Skeletal muscle tissue (tissue), 4 donors: Measurements from ENCODE around the gene PRIM1. TPM values are rescaled to one million over a fixed set of nuclear protein-coding genes. Genes with fewer than 3 reads are reported as not detected.
A peak's percentile ranks its signal among the peaks of the same experiment; 100 is the strongest.

Experiments
- H3K27ac ChIP-seq: one replicate; pipeline ENCODE4 v1.7.0; 2013; ENCODE audit warnings: mild to moderate bottlenecking, low read depth, low read length, inconsistent platforms
- H3K27me3 ChIP-seq, 3 donors: one replicate each; pipeline ENCODE4 v1.7.0; 2013; ENCODE audit warnings: low read length in 3 of 3; ENCODE audit not compliant: control insufficient read depth in 3 of 3, insufficient read depth in 3 of 3
- H3K36me3 ChIP-seq, 3 donors: one replicate each; pipeline ENCODE4 v1.7.0; 2013; ENCODE audit warnings: low read length in 3 of 3; ENCODE audit not compliant: control insufficient read depth in 3 of 3, insufficient read depth in 3 of 3
- H3K4me1 ChIP-seq, 3 donors: one replicate each; pipeline ENCODE4 v1.7.0; 2013; ENCODE audit warnings: low read length in 3 of 3, mild to moderate bottlenecking in 3 of 3; ENCODE audit not compliant: control insufficient read depth in 3 of 3, insufficient read depth in 3 of 3
- H3K4me3 ChIP-seq, 3 donors: one replicate each; pipeline ENCODE4 v1.7.0; 2013; ENCODE audit warnings: low read length in 3 of 3
- H3K9ac ChIP-seq, 3 donors: one replicate each; pipeline ENCODE4 v1.7.0; 2013; ENCODE audit warnings: low read length in 3 of 3, mild to moderate bottlenecking in 3 of 3, moderate library complexity in 2 of 3, low read depth in 1 of 3
- H3K9me3 ChIP-seq, 3 donors: one replicate each; pipeline ENCODE4 v1.7.0; 2013; ENCODE audit warnings: low read length in 3 of 3; ENCODE audit not compliant: control insufficient read depth in 3 of 3
- total RNA-seq: library from RNA; depleted of rRNA; stranded (reverse); fragments of >200 nt; gene quantifications from one replicate; pipeline ENCODE4 v1.2.3, GENCODE V29; 2014
- donor health status: Osteomylitis.

PRIM1 gene
- total RNA-seq, 1 donor from 2014 or later: 14.6 TPM

GRCh38 chr12:56721216-56721615, 30.9 kb downstream of the PRIM1 start:
- no peaks in the 10 kb centered on the region for H3K9me3 ChIP-seq
- peak overlapping the region; percentile 10 to 49 (median 39) for H3K9ac ChIP-seq
- peaks cover 18 to 26% (median 22%) of the 10 kb centered on the region in 3 donors for H3K36me3 ChIP-seq
- H3K4me1 ChIP-seq: peaks cover 59 to 63% (median 61%) of the 10 kb centered on the region in 3 donors
- peak overlapping the region; percentile 98 for H3K27ac ChIP-seq
- H3K27me3 ChIP-seq: no peaks in the 10 kb centered on the region
- H3K4me3 ChIP-seq: peak overlapping the region in 2 of 3 donors; percentile 29 to 35

GRCh38 chr12:56720731-56721151, 31.4 kb downstream of the PRIM1 start:
- Histone ChIP-seq H3K4me3 (peak overlapping the region in 2 of 3 donors; percentile 0 to 29), H3K36me3 (peaks cover 20 to 27% (median 27%) of the 10 kb centered on the region in 3 donors), H3K27ac (peak overlapping the region; percentile 98), H3K4me1 (peaks cover 64 to 66% (median 66%) of the 10 kb centered on the region in 3 donors), H3K27me3 (no peaks in the 10 kb centered on the region), H3K9ac (peak overlapping the region in 2 of 3 donors; percentile 39 to 49), H3K9me3 (no peaks in the 10 kb centered on the region)

- no peaks in the 10 kb centered on the region for H3K27me3 ChIP-seq
- H3K9ac ChIP-seq: peak overlapping the region in 2 of 3 donors; percentile 2 to 33
- peaks cover 25 to 36% (median 32%) of the 10 kb centered on the region in 3 donors for H3K36me3 ChIP-seq
- H3K4me1 ChIP-seq: peaks cover 64 to 73% (median 68%) of the 10 kb centered on the region in 3 donors
- H3K9me3 ChIP-seq: no peaks in the 10 kb centered on the region
- H3K27ac ChIP-seq: peak overlapping the region; percentile 4
- H3K4me3 ChIP-seq: no peak overlapping the region
These were observed 33.1 kb downstream of the PRIM1 start for GRCh38 chr12:56719056-56719455.

GRCh38 chr12:56718636-56719035, 33.5 kb downstream of the PRIM1 start:
- H3K4me1 ChIP-seq: peaks cover 61 to 74% (median 68%) of the 10 kb centered on the region in 3 donors

GRCh38 chr12:56718149-56718548, 34.0 kb downstream of the PRIM1 start:
- Histone ChIP-seq H3K9ac (no peak overlapping the region), H3K36me3 (peaks cover 34 to 45% (median 41%) of the 10 kb centered on the region in 3 donors), H3K4me1 (peaks cover 59 to 75% (median 66%) of the 10 kb centered on the region in 3 donors), H3K27me3 (no peaks in the 10 kb centered on the region), H3K9me3 (no peaks in the 10 kb centered on the region), H3K27ac (no peak overlapping the region), H3K4me3 (no peak overlapping the region)

More at GRCh38 chr12:56718636-56719035, 33.5 kb downstream of the PRIM1 start:
- H3K36me3 ChIP-seq: peaks cover 29 to 41% (median 36%) of the 10 kb centered on the region in 3 donors
- peak overlapping the region in 2 of 3 donors; percentile 2 to 33 for H3K9ac ChIP-seq
- H3K9me3 ChIP-seq: no peaks in the 10 kb centered on the region
- no peaks in the 10 kb centered on the region for H3K27me3 ChIP-seq
- no peak overlapping the region for H3K27ac ChIP-seq
- no peak overlapping the region for H3K4me3 ChIP-seq

GRCh38 chr12:56716933-56717880, 34.9 kb downstream of the PRIM1 start:
- H3K4me3 ChIP-seq: no peak overlapping the region
- no peaks in the 10 kb centered on the region for H3K27me3 ChIP-seq
- peaks cover 40 to 55% (median 48%) of the 10 kb centered on the region in 3 donors for H3K36me3 ChIP-seq
- no peak overlapping the region for H3K9ac ChIP-seq
- no peak overlapping the region for H3K27ac ChIP-seq
- no peaks in the 10 kb centered on the region for H3K9me3 ChIP-seq
- H3K4me1 ChIP-seq: peaks cover 49 to 66% (median 57%) of the 10 kb centered on the region in 3 donors

GRCh38 chr12:56716458-56716857, 35.7 kb downstream of the PRIM1 start:
- H3K9ac ChIP-seq: peak overlapping the region in 1 of 3 donors; percentile 13
- peaks cover 42 to 58% (median 49%) of the 10 kb centered on the region in 3 donors for H3K4me1 ChIP-seq
- H3K9me3 ChIP-seq: no peaks in the 10 kb centered on the region
- H3K27ac ChIP-seq: no peak overlapping the region
- no peaks in the 10 kb centered on the region for H3K27me3 ChIP-seq
- H3K4me3 ChIP-seq: no peak overlapping the region
- H3K36me3 ChIP-seq: peaks cover 42 to 53% (median 49%) of the 10 kb centered on the region in 3 donors

- Histone ChIP-seq H3K4me3 (peak overlapping the region in 1 of 3 donors; percentile 3), H3K9ac (no peak overlapping the region), H3K9me3 (no peaks in the 10 kb centered on the region), H3K27ac (no peak overlapping the region), H3K36me3 (peaks cover 37 to 50% (median 47%) of the 10 kb centered on the region in 3 donors), H3K4me1 (peaks cover 35 to 51% (median 43%) of the 10 kb centered on the region in 3 donors), H3K27me3 (no peaks in the 10 kb centered on the region)
These were observed 36.3 kb downstream of the PRIM1 start for GRCh38 chr12:56715798-56716197.

- Histone ChIP-seq H3K9me3 (no peaks in the 10 kb centered on the region), H3K27me3 (no peaks in the 10 kb centered on the region), H3K36me3 (peaks cover 30 to 46% (median 39%) of the 10 kb centered on the region in 3 donors), H3K4me3 (no peak overlapping the region), H3K27ac (no peak overlapping the region), H3K9ac (no peak overlapping the region), H3K4me1 (peaks cover 22 to 38% (median 30%) of the 10 kb centered on the region in 3 donors)
These were observed 37.6 kb downstream of the PRIM1 start for GRCh38 chr12:56714431-56714929.
